Stimulated activated CD8-positive, alpha-beta memory T cell treated with anti-CD3 and anti-CD28 coated beads, Interleukin-7, amount 100 ng/mL, for 1 hour (primary cell): Measurements from ENCODE around the gene VEGFC.

ENCODE experiments used
- DNase-seq, 2 donors: peaks; one replicate each; pipeline ENCODE4 v3.0.0-alpha.2; 2020; ENCODE audit warnings: low read depth in 2 of 2

The VEGFC gene

DNA sequence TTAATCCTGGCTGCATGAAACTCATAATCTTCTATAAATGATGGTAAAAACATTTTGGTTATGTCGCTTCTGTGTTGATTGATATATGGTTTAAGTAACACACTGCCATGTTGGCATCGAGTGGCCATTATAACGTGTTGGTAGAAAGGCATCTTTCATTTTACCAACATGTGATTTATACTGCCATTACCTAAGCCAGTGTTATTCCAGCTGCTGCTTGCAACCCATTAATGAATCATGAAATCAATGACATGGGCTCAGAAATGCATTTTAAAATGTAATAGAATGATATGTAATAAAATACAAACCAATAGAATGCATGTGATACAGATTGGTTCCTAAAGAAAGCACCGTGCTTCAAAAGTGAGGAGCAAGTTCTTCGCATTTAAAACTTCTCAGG, 102.0 kb downstream of the VEGFC start:
- DNase-seq: no peak

GRCh38 chr4:176680668-176681180, 112.0 kb downstream of the VEGFC start:
- no peak for DNase-seq

DNA sequence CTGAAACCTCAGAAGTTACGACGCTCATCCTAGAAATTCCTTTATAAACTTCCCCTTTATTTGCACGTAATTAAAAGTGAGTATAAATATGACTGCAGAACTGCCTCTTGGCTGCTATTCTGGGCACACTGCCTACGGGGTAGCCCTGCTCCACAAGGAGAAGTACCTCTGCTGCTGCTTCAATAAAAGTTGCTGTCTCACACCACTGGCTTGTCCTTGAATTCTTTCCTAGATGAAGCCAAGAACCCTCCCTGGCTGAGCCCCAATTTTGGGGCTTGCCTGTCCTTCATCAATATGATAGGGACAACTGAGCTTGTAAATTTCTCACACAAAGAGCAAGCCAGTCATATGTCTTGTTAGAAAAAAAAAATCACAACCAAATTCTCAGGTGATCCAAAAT, 115.8 kb downstream of the VEGFC start:
- no peak for DNase-seq

DNA sequence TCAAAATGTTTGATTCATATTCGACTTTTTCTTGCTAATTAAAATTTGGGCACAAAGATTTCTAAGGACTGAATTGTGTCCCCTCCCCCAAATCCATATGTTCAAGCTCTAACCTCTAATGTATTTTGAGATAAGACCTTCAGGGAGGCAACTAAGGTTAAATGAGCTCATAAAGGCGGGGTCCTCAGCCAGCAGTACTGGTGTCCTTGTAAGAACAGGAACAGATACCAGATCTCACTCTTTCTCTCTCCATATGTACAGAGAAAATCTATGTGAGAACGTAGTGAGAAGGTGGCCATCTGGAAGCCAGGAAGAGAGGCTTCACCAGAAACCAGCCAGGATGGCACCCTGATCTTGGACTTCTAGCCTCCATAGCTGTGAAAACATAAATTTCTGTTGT, 116.9 kb downstream of the VEGFC start:
- DNase-seq: no peak

DNA sequence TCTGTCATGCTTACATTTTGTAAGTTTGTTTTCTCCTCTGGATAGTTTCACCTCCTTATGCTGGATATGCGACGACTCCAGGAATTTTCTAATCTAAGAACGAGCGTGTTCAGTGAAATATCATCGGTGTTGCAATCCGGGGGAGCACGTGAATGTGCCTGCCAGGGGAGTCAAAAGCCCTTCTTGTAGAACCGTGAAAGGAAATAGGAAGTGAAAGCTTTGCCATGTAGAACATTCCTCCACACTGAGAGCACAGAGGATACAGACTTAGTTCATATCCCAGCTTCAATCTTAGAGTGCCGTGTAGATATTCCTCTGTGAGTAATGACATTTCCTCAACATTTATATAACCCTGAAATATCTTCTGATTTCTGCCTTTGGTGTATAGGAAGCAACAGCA, 121.2 kb downstream of the VEGFC start:
- no peak for DNase-seq

- DNase-seq: no peak
Measured at GRCh38 chr4:176668324-176668723, 124.4 kb downstream of the VEGFC start.

DNA sequence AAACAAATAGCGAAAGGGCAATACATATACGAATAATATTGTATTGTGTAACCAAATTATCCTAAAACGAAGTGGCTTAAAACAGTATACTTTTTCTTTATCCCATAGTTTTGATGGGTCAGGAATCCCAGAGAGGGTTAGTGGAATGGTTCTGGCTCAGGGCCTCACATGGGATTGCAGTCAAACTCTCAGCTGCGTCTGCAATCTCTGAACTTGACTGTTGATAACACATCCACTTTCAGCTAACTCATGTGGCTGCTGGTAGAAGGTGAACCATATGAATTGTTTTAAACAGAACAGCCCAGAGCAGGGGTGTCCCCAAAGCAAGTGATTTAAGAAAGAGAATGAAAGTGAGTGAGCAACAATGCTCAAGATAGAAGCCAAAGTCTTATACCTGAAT, 127.8 kb downstream of the VEGFC start:
- no peak for DNase-seq

GRCh38 chr4:176660561-176660960, 132.2 kb downstream of the VEGFC start:
- no peak for DNase-seq

GRCh38 chr4:176656108-176656507, 136.6 kb downstream of the VEGFC start:
- no peak for DNase-seq

- no peak for DNase-seq
Measured at GRCh38 chr4:176654565-176655216, 138.0 kb downstream of the VEGFC start.

DNA sequence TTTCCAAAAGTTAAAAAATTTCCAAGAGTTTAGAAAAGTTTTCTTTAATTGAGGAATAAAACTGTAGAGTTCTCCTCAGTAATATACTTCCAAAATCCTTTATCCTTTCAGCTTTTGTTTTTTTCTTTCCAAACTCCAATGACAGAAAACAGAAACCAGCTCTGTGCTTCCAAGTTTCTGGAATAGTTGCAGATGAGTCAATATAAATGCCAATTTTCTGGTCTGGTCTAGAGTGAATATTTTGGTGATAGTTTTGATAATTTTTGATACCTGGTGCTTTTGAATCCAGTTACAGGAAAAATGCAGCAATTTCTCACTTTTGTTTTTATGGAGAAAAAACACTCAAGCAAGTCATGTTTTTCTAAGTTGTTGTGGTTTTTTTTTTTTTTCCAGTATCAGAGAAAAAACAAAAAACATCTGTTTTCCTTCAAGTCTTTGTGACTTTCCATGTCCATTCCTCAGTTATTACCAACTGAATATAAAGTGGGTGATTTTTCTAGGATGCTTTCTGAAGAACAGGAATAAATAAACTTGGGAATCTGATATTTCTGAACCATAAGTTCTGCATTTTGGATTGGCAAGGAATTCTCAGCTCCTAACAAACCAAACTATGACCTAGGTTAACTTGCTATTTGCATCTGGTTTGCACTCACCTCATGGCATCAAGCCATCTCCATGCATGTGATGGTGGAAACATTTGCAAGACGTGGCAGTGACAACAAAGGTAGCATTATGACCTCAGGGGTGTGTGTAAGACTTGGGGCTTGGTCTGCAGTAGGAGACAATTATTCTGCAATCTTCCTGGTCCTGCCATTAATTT, 139.1 kb downstream of the VEGFC start:
- DNase-seq: no peak

- DNase-seq: no peak
Measured at GRCh38 chr4:176646311-176646710, 146.4 kb downstream of the VEGFC start.

- DNase-seq: no peak
Measured at GRCh38 chr4:176645246-176645960, 147.3 kb downstream of the VEGFC start.

DNA sequence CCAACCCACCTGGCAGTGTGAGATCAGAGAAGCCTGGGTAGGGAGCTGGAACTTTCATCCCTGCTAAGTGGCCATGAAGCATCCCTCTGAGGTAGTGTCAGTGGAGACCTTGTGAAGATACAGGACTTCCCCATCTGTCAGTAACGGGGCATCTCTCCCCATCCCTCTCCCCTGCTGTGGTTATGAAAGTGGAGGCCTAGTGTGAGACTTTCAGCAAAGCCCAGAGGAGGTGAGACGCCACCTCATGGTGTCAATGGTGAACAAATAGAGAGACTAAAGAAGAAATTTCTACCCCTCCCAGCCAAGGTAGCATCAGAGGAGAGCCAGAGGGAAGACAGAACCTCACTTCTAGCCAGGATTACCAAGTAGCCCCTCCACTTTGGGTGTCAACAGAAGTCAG, 150.2 kb downstream of the VEGFC start:
- DNase-seq: no peak

GRCh38 chr4:176641237-176641636, 151.5 kb downstream of the VEGFC start:
- DNase-seq: no peak

DNA sequence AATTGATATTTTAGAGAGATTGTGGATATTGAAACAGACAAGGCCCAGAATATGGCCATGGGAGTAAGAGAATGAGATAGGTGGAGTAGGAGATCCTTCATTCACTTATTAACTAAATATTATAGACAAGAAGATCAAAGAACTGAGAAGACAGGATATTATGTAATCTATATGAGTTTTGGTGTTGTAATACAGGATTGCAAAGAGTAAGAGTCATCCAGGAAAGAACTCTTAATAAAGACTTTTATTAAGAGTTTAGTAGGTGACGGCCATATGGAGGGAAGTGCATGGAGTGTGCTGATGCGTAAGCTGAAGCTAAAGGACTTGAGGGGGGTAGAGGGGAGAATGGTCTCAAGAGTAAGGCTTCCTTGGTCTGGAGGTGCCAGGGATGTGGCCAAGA, 153.7 kb downstream of the VEGFC start:
- DNase-seq: no peak

GRCh38 chr4:176636292-176636691, 156.4 kb downstream of the VEGFC start:
- no peak for DNase-seq

GRCh38 chr4:176635372-176636261, 157.1 kb downstream of the VEGFC start:
- DNase-seq: no peak
